HCT116 (cell line): ENCODE results near the gene TLR3.

Experiments used
- EZH2 ChIP-seq: fragments of 200-600 bp; sonication (generic); IDR thresholded peaks from 2 replicates; pipeline ENCODE4 v1.6.1; 2017; ENCODE audit warnings: antibody characterized with exemption, mixed run types
- JUND ChIP-seq: IDR thresholded peaks from 2 replicates; pipeline ENCODE4 v1.6.1; 2012
- POLR2A ChIP-seq: IDR thresholded peaks from 2 replicates; pipeline ENCODE4 v1.7.0; 2011; ENCODE audit warnings: borderline replicate concordance; ENCODE audit not compliant: insufficient read depth, insufficient read length; ENCODE audit errors: extremely low read depth
- SIN3A ChIP-seq: IDR thresholded peaks from 2 replicates; pipeline ENCODE4 v1.6.1; 2012; ENCODE audit warnings: low read depth
- SP1 ChIP-seq: IDR thresholded peaks from 2 replicates; pipeline ENCODE4 v1.6.1; 2012; ENCODE audit warnings: low read depth
- TCF7L2 ChIP-seq: IDR thresholded peaks from 2 replicates; pipeline ENCODE4 v1.7.0; 2011; ENCODE audit warnings: borderline replicate concordance, inconsistent platforms; ENCODE audit not compliant: insufficient read depth, insufficient read length; ENCODE audit errors: extremely low read depth
- ZFX ChIP-seq: fragments of 450-650 bp; IDR thresholded peaks from 2 replicates; pipeline ENCODE4 v1.6.1; 2017
- ZNF274 ChIP-seq: fragments of 200-500 bp; sonication (Bioruptor generic); IDR thresholded peaks from 2 replicates; pipeline ENCODE4 v1.6.1; 2014; ENCODE audit warnings: mild to moderate bottlenecking, low read depth, low read length, inconsistent platforms
- TF ChIP-seq, protein P1 (sequence below), 3 experiments: fragments of 200-600 bp in 1 of 3; sonication (generic) in 1 of 3; IDR thresholded peaks in 2 of 3; conservative IDR thresholded peaks in 1 of 3; 2 replicates each; pipeline ENCODE4 v1.5.1; 2012 to 2017; ENCODE audit warnings: low read depth in 2 of 3, low read length in 2 of 3, antibody characterized with exemption in 1 of 3, borderline replicate concordance in 1 of 3, control low read depth in 1 of 3, mild to moderate bottlenecking in 1 of 3, mixed read lengths in 1 of 3, mixed run types in 1 of 3, moderate library complexity in 1 of 3; ENCODE audit not compliant: insufficient read depth in 1 of 3

DNA sequence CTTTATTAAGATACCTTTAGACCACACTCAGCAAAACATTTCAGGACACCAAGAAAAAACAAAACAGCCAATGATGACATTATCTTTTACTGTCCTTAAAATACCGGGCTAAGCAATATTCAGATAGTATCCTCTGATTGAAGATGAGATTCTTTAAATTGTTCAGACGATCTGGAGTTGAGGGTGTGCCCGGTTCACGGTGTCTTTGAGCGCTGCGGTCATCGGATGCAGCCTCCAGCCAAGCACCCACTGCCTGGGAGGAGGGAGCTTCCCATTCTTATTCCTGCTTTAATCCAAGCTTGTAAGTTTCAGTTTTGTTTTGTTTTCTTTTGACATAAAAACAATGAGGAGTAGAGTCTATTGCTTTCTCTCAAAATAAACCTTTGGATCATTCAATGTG is 49.6 kb downstream of the TLR3 start:
- TF ChIP-seq, protein P1, sequence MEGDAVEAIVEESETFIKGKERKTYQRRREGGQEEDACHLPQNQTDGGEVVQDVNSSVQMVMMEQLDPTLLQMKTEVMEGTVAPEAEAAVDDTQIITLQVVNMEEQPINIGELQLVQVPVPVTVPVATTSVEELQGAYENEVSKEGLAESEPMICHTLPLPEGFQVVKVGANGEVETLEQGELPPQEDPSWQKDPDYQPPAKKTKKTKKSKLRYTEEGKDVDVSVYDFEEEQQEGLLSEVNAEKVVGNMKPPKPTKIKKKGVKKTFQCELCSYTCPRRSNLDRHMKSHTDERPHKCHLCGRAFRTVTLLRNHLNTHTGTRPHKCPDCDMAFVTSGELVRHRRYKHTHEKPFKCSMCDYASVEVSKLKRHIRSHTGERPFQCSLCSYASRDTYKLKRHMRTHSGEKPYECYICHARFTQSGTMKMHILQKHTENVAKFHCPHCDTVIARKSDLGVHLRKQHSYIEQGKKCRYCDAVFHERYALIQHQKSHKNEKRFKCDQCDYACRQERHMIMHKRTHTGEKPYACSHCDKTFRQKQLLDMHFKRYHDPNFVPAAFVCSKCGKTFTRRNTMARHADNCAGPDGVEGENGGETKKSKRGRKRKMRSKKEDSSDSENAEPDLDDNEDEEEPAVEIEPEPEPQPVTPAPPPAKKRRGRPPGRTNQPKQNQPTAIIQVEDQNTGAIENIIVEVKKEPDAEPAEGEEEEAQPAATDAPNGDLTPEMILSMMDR (IDR thresholded peaks at IDR 0.05 in 2 of 3, conservative IDR thresholded peaks at IDR 0.05 in 1 of 3; ENCODE audit: borderline replicate concordance in 1 of 3, insufficient read depth in 1 of 3, low read depth in 2 of 3, low read length in 2 of 3): no peak
- TF ChIP-seq POLR2A: no peak
- no peak for TF ChIP-seq EZH2
- TF ChIP-seq ZNF274: no peak
- no peak for TF ChIP-seq TCF7L2
- no peak for TF ChIP-seq SP1
- TF ChIP-seq ZFX: no peak
- no peak for TF ChIP-seq JUND
- TF ChIP-seq SIN3A: no peak
